AG04450 (cell line): ENCODE data around the gene NTRK2. TPM values are rescaled to one million over a fixed set of nuclear protein-coding genes. Genes with fewer than 3 reads are reported as not detected.

ENCODE experiments used
- CTCF ChIA-PET: fragments of 300-600, 350-600 bp; formaldehyde crosslinking; extraction: SDS; loops from one replicate; lab custom pipeline; 2022; ENCODE audit warnings: antibody characterized with exemption, inconsistent platforms; lab: Charles Lee
- POLR2A ChIA-PET: fragments of 350-600 bp; formaldehyde crosslinking; extraction: SDS; loops from one replicate; lab custom pipeline; 2021; ENCODE audit warnings: antibody characterized with exemption, inconsistent platforms; lab: Yijun Ruan, JAX
- DNase-seq: peaks from one replicate; pipeline ENCODE4 v3.0.0-alpha.2; 2011; ENCODE audit warnings: low read depth, low spot score
- H3K27ac ChIP-seq: one replicate; pipeline ENCODE4 v1.5.1; 2012; ENCODE audit warnings: low read depth, low read length, control low read depth
- H3K27me3 ChIP-seq: one replicate; pipeline ENCODE4 v1.6.0; 2012; ENCODE audit warnings: low read length; ENCODE audit not compliant: control insufficient read depth, insufficient read depth
- H3K4me3 ChIP-seq: 2 replicates; pipeline ENCODE4 v1.5.1; 2011; ENCODE audit warnings: mild to moderate bottlenecking, low read depth, low read length, control low read depth
- H3K9me3 ChIP-seq: 2 replicates; pipeline ENCODE4 v1.5.1; 2012; ENCODE audit warnings: low read length; ENCODE audit not compliant: control insufficient read depth, insufficient read depth
- polyA plus RNA-seq: library from polyadenylated mRNA; depleted of rRNA; stranded (reverse); fragments of >200 nt; gene quantifications from 2 replicates; pipeline ENCODE4 v1.2.3, GENCODE V29; 2011
- TF ChIP-seq, protein P1 (sequence below): IDR thresholded peaks from 2 replicates; pipeline ENCODE4 v1.5.1; 2011; ENCODE audit warnings: low read depth, low read length, control low read depth, inconsistent platforms

NTRK2 gene
- polyA plus RNA-seq, 1 experiment: not detected

DNA sequence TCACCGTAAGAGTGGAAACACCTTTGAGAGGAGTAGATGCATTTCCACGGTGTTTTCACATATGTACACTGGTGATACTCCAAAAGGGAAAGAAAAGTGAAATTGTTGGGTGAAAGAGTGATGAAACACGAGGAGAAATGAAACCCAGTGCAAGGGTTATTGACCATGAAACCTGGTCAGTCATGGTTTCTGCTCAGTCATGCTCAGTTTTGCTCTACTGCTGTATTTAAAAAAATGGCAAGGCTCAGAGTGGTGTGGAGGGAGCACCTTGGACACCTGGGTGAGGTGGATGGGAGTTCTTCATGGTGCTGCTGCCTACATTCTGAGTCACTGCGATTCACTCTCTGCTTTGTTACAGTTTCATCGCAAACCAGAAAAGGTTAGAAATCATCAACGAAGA, 32.3 kb downstream of the NTRK2 start:
- TF ChIP-seq, protein P1, sequence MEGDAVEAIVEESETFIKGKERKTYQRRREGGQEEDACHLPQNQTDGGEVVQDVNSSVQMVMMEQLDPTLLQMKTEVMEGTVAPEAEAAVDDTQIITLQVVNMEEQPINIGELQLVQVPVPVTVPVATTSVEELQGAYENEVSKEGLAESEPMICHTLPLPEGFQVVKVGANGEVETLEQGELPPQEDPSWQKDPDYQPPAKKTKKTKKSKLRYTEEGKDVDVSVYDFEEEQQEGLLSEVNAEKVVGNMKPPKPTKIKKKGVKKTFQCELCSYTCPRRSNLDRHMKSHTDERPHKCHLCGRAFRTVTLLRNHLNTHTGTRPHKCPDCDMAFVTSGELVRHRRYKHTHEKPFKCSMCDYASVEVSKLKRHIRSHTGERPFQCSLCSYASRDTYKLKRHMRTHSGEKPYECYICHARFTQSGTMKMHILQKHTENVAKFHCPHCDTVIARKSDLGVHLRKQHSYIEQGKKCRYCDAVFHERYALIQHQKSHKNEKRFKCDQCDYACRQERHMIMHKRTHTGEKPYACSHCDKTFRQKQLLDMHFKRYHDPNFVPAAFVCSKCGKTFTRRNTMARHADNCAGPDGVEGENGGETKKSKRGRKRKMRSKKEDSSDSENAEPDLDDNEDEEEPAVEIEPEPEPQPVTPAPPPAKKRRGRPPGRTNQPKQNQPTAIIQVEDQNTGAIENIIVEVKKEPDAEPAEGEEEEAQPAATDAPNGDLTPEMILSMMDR: no peak
- Histone ChIP-seq H3K4me3 (no peak overlapping the region), H3K27me3 (no peaks in the 10 kb centered on the region), H3K9me3 (peaks cover 8% of the 10 kb centered on the region), H3K27ac (no peak overlapping the region)
- ChIA-PET CTCF (no interaction called here), POLR2A (no interaction called here)
- no peak for DNase-seq

DNA sequence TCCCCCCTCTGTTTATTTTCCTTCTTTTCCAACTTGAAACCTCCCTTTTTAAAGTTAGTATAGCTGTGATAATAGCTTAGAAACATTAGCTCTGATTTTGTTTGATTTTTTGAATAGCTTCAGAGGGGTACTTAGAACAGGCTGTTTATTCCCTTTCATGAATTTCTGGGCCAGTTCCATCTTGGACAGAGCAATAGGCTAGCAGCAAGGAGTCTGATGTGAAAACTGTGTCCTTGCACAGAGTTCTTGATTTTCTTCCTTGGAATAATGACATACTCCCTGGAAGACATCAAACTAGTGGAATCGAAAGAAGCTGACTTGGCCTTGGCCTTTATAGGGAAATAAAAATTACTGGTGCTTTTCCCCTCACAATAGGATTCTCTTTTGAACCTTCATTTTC, 32.9 kb downstream of the NTRK2 start:
- TF ChIP-seq, protein P1: no peak

DNA sequence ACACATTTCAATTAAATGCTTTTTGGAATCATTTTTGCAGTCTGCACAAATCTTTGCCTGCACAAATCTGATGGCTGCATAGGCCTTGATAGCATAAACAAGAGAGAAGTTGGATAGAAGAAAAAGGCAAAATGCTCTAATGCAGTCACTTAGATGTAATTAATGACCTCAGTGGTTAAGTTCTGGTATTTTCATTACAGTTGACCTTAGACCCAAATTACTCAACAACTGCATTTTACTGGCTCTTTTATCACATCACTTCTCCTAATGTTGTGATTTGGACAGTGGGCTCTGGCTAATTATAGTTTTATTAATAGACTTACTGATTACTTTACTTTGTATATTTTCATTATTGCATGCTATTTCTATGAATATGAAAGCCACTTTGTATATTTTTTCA, 34.3 kb downstream of the NTRK2 start:
- Histone ChIP-seq H3K9me3 (peaks cover 4% of the 10 kb centered on the region), H3K27ac (no peak overlapping the region), H3K4me3 (no peak overlapping the region), H3K27me3 (no peaks in the 10 kb centered on the region)
- POLR2A ChIA-PET: no interaction called here
- CTCF ChIA-PET: interaction anchor here (0.7 kb wide), 1 partner anchor 632 kb away, joined by 6 read pairs; no protein-coding TSS in a partner anchor
- TF ChIP-seq, protein P1: no peak
- no peak for DNase-seq

More for the DNA sequence above, 32.9 kb downstream of the NTRK2 start:
- no peaks in the 10 kb centered on the region for H3K27me3 ChIP-seq
- H3K4me3 ChIP-seq: no peak overlapping the region
- no peak for DNase-seq
- POLR2A ChIA-PET: no interaction called here
- CTCF ChIA-PET: no interaction called here
- H3K9me3 ChIP-seq: peaks cover 7% of the 10 kb centered on the region
- H3K27ac ChIP-seq: no peak overlapping the region

DNA sequence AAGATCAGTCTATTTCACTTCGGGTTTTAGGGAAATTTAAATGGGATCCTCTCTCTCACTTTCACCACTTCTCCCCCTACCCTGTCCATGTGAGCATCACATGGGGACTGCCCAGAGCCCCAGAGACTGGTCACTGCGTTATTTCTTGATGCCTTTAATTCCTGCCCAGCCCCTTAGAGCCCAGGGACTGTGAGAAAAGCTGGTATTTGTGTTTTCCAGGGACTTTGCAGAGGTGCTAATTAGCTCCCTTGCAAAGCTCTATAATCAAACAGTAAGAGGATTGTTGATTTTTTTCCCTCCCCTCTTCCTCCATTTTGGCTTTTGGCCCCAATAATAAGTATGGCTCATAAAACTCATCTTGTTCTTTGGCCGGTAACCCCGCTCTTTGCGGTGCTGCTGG, 35.6 kb downstream of the NTRK2 start:
- no peak for DNase-seq
- Histone ChIP-seq H3K4me3 (no peak overlapping the region), H3K27ac (no peak overlapping the region), H3K27me3 (no peaks in the 10 kb centered on the region), H3K9me3 (peaks cover 4% of the 10 kb centered on the region)
- ChIA-PET POLR2A (no interaction called here), CTCF (no interaction called here)
- TF ChIP-seq, protein P1: no peak

GRCh38 chr9:84708400-84708799, 38.9 kb downstream of the NTRK2 start:
- Histone ChIP-seq H3K4me3 (no peak overlapping the region), H3K27me3 (no peaks in the 10 kb centered on the region), H3K9me3 (peaks cover 4% of the 10 kb centered on the region), H3K27ac (no peak overlapping the region)
- CTCF ChIA-PET: no interaction called here
- POLR2A ChIA-PET: no interaction called here
- DNase-seq: no peak
- TF ChIP-seq, protein P1: no peak
